Measurements from ENCODE around the gene PGAM1.

The PGAM1 gene

DNA sequence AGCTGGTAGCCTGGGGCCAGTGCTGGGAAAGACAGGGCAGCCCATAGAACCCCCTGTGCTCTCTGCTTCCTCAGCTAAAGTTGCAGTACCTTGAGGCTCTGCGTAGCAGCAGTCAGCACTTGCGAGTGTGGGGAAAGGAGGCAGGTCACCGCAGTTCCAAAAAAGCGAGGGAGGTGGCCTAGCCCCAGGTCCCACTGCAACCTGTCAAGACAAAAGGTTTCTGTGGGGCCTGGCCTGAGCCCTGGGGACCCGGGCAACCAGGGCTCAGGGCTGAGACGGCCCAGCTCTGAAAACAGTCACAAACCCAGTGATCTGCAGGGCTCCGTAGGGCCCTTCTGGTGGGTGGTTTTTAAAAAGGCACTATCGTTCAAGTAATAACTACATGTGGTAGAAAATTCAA, 44.4 kb upstream of the PGAM1 start:
- Histone ChIP-seq H3K9ac (no peak overlapping the region), H3K4me1 (no peaks in the 10 kb centered on the region), H3K27ac (no peak overlapping the region), H2AFZ (no peak overlapping the region), H3K4me2 (ENCODE audit: low read length) (no peak overlapping the region), H3K4me3 (ENCODE audit: low read depth, low read length) (no peak overlapping the region), H3K79me2 (no peaks in the 10 kb centered on the region), H3K27me3 (ENCODE audit: control insufficient read depth, insufficient read depth, low read length) (no peaks in the 10 kb centered on the region), H3K36me3 (ENCODE audit: control insufficient read depth, insufficient read depth, low read length) (no peaks in the 10 kb centered on the region), H3K9me3 (ENCODE audit: control insufficient read depth, low read length) (no peaks in the 10 kb centered on the region)
- TF ChIP-seq, protein P1, sequence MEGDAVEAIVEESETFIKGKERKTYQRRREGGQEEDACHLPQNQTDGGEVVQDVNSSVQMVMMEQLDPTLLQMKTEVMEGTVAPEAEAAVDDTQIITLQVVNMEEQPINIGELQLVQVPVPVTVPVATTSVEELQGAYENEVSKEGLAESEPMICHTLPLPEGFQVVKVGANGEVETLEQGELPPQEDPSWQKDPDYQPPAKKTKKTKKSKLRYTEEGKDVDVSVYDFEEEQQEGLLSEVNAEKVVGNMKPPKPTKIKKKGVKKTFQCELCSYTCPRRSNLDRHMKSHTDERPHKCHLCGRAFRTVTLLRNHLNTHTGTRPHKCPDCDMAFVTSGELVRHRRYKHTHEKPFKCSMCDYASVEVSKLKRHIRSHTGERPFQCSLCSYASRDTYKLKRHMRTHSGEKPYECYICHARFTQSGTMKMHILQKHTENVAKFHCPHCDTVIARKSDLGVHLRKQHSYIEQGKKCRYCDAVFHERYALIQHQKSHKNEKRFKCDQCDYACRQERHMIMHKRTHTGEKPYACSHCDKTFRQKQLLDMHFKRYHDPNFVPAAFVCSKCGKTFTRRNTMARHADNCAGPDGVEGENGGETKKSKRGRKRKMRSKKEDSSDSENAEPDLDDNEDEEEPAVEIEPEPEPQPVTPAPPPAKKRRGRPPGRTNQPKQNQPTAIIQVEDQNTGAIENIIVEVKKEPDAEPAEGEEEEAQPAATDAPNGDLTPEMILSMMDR (IDR thresholded peaks at IDR 0.05): no peak

DNA sequence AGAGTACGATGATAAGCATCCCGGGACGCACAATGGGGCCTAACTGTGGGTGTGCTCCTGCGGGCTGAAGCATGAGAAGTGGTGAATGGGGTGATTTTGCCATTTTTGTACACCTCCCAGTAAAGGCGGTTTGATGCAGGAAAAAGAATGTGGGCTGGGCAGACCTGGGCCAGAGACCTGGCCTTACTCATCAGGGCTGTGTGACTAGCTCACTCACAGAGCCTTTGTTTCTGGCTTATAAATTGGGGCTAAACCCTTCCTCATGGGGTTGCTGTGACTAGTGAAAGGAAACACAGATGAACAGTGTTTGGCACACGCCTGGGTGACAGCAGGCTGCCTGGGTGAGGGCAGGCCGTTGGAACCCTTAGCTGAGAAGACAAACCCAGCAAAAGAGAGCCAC, 42.8 kb upstream of the PGAM1 start:
- TF ChIP-seq, protein P1 (IDR thresholded peaks at IDR 0.05): no peak
- Histone ChIP-seq H2AFZ (no peak overlapping the region), H3K9me3 (ENCODE audit: control insufficient read depth, low read length) (no peaks in the 10 kb centered on the region), H3K27ac (no peak overlapping the region), H3K36me3 (ENCODE audit: control insufficient read depth, insufficient read depth, low read length) (no peaks in the 10 kb centered on the region), H3K4me2 (ENCODE audit: low read length) (no peak overlapping the region), H3K4me1 (no peaks in the 10 kb centered on the region), H3K4me3 (ENCODE audit: low read depth, low read length) (no peak overlapping the region), H3K9ac (no peak overlapping the region), H3K27me3 (ENCODE audit: control insufficient read depth, insufficient read depth, low read length) (no peaks in the 10 kb centered on the region), H3K79me2 (no peaks in the 10 kb centered on the region)

- H3K36me3 ChIP-seq (ENCODE audit: control insufficient read depth, insufficient read depth, low read length): no peaks in the 10 kb centered on the region
- TF ChIP-seq, protein P1 (IDR thresholded peaks at IDR 0.05): no peak
- H2AFZ ChIP-seq: no peak overlapping the region
- H3K4me2 ChIP-seq (ENCODE audit: low read length): no peak overlapping the region
- H3K79me2 ChIP-seq: no peaks in the 10 kb centered on the region
- H3K4me1 ChIP-seq: no peaks in the 10 kb centered on the region
- H3K27me3 ChIP-seq (ENCODE audit: control insufficient read depth, insufficient read depth, low read length): no peaks in the 10 kb centered on the region
- H3K9ac ChIP-seq: no peak overlapping the region
- no peak overlapping the region for H3K4me3 ChIP-seq (ENCODE audit: low read depth, low read length)
- H3K27ac ChIP-seq: no peak overlapping the region
- H3K9me3 ChIP-seq (ENCODE audit: control insufficient read depth, low read length): no peaks in the 10 kb centered on the region
These were observed 41.8 kb upstream of the PGAM1 start for GRCh38 chr10:97384156-97384555.

GRCh38 chr10:97384641-97385040, 41.4 kb upstream of the PGAM1 start:
- no peak overlapping the region for H3K27ac ChIP-seq
- H3K9ac ChIP-seq: no peak overlapping the region
- no peak overlapping the region for H2AFZ ChIP-seq
- no peaks in the 10 kb centered on the region for H3K4me1 ChIP-seq
- H3K4me2 ChIP-seq (ENCODE audit: low read length): no peak overlapping the region
- no peaks in the 10 kb centered on the region for H3K27me3 ChIP-seq (ENCODE audit: control insufficient read depth, insufficient read depth, low read length)
- TF ChIP-seq, protein P1 (IDR thresholded peaks at IDR 0.05): no peak
- no peaks in the 10 kb centered on the region for H3K79me2 ChIP-seq
- no peaks in the 10 kb centered on the region for H3K9me3 ChIP-seq (ENCODE audit: control insufficient read depth, low read length)
- H3K4me3 ChIP-seq (ENCODE audit: low read depth, low read length): no peak overlapping the region
- H3K36me3 ChIP-seq (ENCODE audit: control insufficient read depth, insufficient read depth, low read length): no peaks in the 10 kb centered on the region

DNA sequence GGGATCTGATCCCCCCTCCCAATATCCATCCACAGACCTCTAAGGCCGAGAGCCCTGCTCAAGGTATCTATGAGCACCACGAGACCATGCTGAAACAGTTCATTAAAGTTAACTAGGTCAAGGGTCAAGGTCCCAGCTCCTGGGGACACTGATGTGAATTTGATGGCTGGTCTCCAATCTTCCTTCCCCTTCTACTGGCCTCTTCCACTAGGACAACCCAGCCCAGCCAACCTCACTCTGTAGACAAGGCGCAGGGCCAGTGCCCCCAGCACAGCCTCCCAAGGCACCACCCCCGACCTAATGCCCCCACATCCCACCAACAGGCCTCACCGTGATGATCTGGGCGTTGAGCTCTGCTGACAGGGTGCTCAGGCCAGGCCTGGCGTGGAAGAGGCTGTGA, 40.4 kb upstream of the PGAM1 start:
- H3K27ac ChIP-seq: no peak overlapping the region
- H3K9ac ChIP-seq: no peak overlapping the region
- no peak overlapping the region for H3K4me2 ChIP-seq (ENCODE audit: low read length)
- no peaks in the 10 kb centered on the region for H3K79me2 ChIP-seq
- H3K4me1 ChIP-seq: no peaks in the 10 kb centered on the region
- H3K9me3 ChIP-seq (ENCODE audit: control insufficient read depth, low read length): no peaks in the 10 kb centered on the region
- TF ChIP-seq, protein P1 (IDR thresholded peaks at IDR 0.05): no peak
- H3K36me3 ChIP-seq (ENCODE audit: control insufficient read depth, insufficient read depth, low read length): no peaks in the 10 kb centered on the region
- H3K27me3 ChIP-seq (ENCODE audit: control insufficient read depth, insufficient read depth, low read length): no peaks in the 10 kb centered on the region
- H3K4me3 ChIP-seq (ENCODE audit: low read depth, low read length): no peak overlapping the region
- no peak overlapping the region for H2AFZ ChIP-seq

Measured in parathyroid adenoma (tissue), 2 donors.